Measurements from ENCODE around the gene FOXS1. TPM values are rescaled to one million over a fixed set of nuclear protein-coding genes. Genes with fewer than 3 reads are reported as not detected.

The FOXS1 gene
- total RNA-seq, 4 donors from 2014 or later: 3.0 to 11.8 (median 8.0) TPM

DNA sequence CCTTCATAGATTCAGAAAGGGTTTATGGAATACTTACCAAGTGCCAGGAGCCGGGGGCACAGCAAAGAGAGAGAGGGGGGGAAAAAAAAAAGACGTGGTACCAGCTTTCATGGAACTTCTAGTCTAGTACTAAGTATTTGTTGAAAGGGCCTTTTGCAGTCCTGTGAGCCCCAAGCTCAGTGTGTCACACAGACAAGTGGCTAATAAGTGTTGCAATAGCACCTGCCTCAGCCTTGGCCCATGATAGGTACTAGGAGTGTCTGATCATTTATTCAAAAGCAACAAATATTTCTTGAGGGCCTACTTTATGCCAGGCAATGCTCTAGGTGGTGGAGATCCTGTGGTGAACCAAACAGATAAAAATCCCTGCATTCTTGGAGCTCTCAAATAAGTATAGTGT is 18.3 kb downstream of the FOXS1 start:
- DNase-seq (ENCODE audit: low spot score in 2 of 2): no peak
- Histone ChIP-seq H3K9me3 (no peaks in the 10 kb centered on the region), H3K4me1 (peaks cover 0 to 17% (median 6%) of the 10 kb centered on the region in 4 donors), H3K27ac (no peak overlapping the region), H3K4me3 (no peak overlapping the region), H3K36me3 (no peaks in the 10 kb centered on the region), H3K27me3 (no peaks in the 10 kb centered on the region)
- TF ChIP-seq POLR2A (IDR thresholded peaks at IDR 0.05): no peak
- no peak for TF ChIP-seq EP300 (IDR thresholded peaks at IDR 0.05)
- TF ChIP-seq, protein P1, sequence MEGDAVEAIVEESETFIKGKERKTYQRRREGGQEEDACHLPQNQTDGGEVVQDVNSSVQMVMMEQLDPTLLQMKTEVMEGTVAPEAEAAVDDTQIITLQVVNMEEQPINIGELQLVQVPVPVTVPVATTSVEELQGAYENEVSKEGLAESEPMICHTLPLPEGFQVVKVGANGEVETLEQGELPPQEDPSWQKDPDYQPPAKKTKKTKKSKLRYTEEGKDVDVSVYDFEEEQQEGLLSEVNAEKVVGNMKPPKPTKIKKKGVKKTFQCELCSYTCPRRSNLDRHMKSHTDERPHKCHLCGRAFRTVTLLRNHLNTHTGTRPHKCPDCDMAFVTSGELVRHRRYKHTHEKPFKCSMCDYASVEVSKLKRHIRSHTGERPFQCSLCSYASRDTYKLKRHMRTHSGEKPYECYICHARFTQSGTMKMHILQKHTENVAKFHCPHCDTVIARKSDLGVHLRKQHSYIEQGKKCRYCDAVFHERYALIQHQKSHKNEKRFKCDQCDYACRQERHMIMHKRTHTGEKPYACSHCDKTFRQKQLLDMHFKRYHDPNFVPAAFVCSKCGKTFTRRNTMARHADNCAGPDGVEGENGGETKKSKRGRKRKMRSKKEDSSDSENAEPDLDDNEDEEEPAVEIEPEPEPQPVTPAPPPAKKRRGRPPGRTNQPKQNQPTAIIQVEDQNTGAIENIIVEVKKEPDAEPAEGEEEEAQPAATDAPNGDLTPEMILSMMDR (IDR thresholded peaks at IDR 0.05): no peak
- 74 to 75% methylated on average over 2 of the region's 2 CpGs for WGBS, 2 donors

DNA sequence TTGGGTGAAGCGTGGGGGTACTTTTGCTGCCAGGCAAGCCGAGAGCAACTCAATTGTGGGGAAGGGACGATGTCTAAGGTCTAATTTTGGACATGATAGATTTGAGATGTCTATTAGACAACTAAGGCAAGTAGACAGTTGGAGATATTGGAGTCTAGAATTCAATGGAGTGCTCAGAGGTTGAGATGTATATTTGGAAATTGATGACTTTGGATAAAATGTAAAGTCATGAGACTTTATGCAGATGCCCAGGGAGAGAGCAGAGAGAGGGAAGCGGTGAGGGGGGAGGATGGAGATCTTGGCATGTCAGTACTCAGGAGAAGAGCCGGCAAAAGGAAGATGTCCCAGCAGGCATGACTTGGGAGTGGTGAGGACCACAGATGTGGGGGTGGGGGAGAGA is 19.3 kb downstream of the FOXS1 start:
- Histone ChIP-seq H3K27me3 (no peaks in the 10 kb centered on the region), H3K36me3 (no peaks in the 10 kb centered on the region), H3K4me3 (no peak overlapping the region), H3K4me1 (peaks cover 0 to 14% (median 6%) of the 10 kb centered on the region in 4 donors), H3K9me3 (no peaks in the 10 kb centered on the region), H3K27ac (no peak overlapping the region)
- TF ChIP-seq, protein P1 (IDR thresholded peaks at IDR 0.05): no peak
- TF ChIP-seq POLR2A (IDR thresholded peaks at IDR 0.05) (no peak), EP300 (IDR thresholded peaks at IDR 0.05) (no peak)
- DNase-seq (ENCODE audit: low spot score in 2 of 2): no peak
- WGBS, 2 donors: 85 to 88% methylated on average over 5 of the region's 5 CpGs

DNA sequence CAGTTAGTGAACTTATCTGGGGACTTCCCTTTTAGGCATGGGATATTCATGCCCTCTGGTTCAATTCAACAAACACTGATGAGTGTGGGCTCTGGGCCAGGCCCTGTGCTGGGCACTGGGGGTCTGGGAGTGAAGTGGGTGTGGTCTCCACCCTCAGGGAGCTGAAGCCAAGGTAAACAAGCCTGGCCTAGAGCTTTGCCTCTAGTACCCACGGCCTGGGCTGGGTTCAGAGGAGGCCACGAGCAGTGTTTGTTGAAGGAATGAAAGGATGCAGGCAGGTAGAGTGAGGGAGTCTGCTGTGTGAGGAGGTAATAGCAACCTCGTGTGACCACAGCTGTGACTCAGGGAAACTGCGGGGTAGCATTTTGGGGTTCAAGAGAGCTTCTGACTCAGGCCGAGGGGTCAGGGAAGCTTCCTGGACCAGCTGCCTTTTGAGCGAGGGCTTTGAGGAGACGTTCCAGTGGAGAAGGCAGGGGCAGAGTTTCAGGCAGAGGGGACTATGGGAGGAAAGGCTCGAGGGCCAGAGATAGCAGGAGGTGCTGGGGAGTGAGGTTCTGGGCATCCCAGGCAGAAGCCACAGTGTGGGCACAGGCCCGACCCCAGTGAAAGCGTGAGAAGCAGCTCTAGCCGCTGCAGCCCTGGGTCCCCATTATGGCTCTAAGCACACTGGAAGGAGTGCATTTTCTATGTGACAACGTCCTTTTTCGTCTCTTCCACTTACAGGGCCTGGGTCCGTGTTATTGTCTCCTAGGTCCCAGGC is 20.7 kb downstream of the FOXS1 start:
- no peak for DNase-seq (ENCODE audit: low spot score in 2 of 2)
- no peak for TF ChIP-seq POLR2A (IDR thresholded peaks at IDR 0.05)
- no peak for TF ChIP-seq EP300 (IDR thresholded peaks at IDR 0.05)
- TF ChIP-seq, protein P1 (IDR thresholded peaks at IDR 0.05): no peak
- 70 to 73% methylated on average over 14 of the region's 14 CpGs for WGBS, 2 donors
- no peaks in the 10 kb centered on the region for H3K36me3 ChIP-seq
- H3K27me3 ChIP-seq: no peaks in the 10 kb centered on the region
- peaks cover 0 to 14% (median 6%) of the 10 kb centered on the region in 4 donors for H3K4me1 ChIP-seq
- H3K4me3 ChIP-seq: no peak overlapping the region
- H3K27ac ChIP-seq: no peak overlapping the region
- H3K9me3 ChIP-seq: no peaks in the 10 kb centered on the region

DNA sequence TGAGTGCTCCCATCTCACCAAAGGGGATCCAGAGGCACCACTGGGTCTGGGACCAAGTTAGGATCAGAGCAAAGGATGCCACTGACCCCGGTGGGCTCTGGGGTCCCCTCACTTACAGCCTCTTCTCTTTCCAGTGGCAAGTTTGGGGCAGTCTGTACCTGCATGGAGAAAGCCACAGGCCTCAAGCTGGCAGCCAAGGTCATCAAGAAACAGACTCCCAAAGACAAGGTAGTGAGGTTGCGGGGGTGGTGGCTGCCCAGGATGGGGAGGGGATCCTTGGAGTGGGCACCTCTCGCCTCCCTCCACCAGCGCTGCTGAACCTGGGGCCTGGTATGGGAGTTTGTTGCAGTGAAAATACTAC is 21.3 kb downstream of the FOXS1 start:
- H3K27me3 ChIP-seq: no peaks in the 10 kb centered on the region
- WGBS, 2 donors: 84 to 91% methylated on average over 4 of the region's 4 CpGs
- no peak for DNase-seq (ENCODE audit: low spot score in 2 of 2)
- TF ChIP-seq, protein P1 (IDR thresholded peaks at IDR 0.05): no peak
- no peak for TF ChIP-seq POLR2A (IDR thresholded peaks at IDR 0.05)
- no peak overlapping the region for H3K4me3 ChIP-seq
- no peaks in the 10 kb centered on the region for H3K36me3 ChIP-seq
- H3K9me3 ChIP-seq: no peaks in the 10 kb centered on the region
- H3K27ac ChIP-seq: no peak overlapping the region
- peaks cover 0 to 14% (median 6%) of the 10 kb centered on the region in 4 donors for H3K4me1 ChIP-seq

DNA sequence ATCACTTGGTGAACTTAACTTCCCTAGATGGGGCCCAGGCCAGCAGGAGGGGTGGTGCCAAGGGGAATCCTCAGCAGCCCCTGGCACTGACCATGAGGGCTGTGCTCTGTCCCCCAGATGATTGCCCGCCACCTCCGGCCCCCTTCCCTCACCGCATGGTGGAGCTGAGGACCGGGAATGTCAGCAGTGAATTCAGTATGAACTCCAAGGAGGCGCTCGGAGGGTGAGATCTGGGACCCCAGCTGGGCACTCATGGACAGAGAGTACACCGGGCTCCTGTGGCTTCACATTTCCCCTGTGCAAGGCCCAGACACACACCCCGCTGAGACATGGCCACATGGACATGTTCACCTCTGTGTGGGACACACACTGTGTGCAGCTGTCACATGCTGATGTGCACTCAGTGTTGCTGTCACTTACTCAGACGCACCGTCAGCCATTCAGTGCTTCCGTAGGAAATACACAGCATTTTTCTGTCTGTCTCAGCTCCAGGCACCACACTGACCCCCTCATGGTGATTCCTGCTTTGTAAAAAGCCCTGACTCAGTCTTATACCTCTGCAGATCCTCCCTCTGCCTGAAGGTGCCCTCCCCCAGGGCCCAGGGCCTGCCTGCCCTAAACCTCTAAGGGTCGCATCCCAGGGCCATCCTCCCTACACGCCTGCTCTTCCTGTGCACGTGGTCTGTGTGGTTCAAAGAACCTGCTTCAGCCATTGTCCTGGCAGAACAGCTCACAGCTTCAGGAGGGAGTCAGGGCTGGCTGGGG is 21.9 kb downstream of the FOXS1 start:
- Histone ChIP-seq H3K4me1 (peaks cover 0 to 14% (median 6%) of the 10 kb centered on the region in 4 donors), H3K27me3 (no peaks in the 10 kb centered on the region), H3K9me3 (no peaks in the 10 kb centered on the region), H3K36me3 (no peaks in the 10 kb centered on the region), H3K27ac (no peak overlapping the region), H3K4me3 (no peak overlapping the region)
- no peak for TF ChIP-seq EP300 (IDR thresholded peaks at IDR 0.05)
- TF ChIP-seq, protein P1 (IDR thresholded peaks at IDR 0.05): no peak
- no peak for TF ChIP-seq POLR2A (IDR thresholded peaks at IDR 0.05)
- DNase-seq (ENCODE audit: low spot score in 2 of 2): no peak
- WGBS, 2 donors: 54 to 61% methylated on average over 10 to 11 of the region's 14 CpGs

Measured in tibial nerve (tissue), 4 donors.